Measurements from ENCODE around the gene NCOA1. TPM values are rescaled to one million over a fixed set of nuclear protein-coding genes. Genes with fewer than 3 reads are reported as not detected.

NCOA1 gene
- total and polyA plus RNA-seq, 12 donors: 8.6 to 36.7 (median 32.0) TPM

GRCh38 chr2:24508878-24509277, 17.8 kb downstream of the NCOA1 start:
- no peak for ATAC-seq
- Histone ChIP-seq H3K36me3 (no peaks in the 10 kb centered on the region), H3K27me3 (no peaks in the 10 kb centered on the region), H3K4me3 (no peak overlapping the region), H3K9me3 (no peaks in the 10 kb centered on the region), H3K27ac (no peak overlapping the region), H3K4me1 (peaks cover 5 to 82% (median 72%) of the 10 kb centered on the region in 9 donors)
- DNase-seq: no peak
- 97 to 98% methylated on average over 1 of the region's 1 CpG for WGBS, 2 donors
- TF ChIP-seq, protein P1, sequence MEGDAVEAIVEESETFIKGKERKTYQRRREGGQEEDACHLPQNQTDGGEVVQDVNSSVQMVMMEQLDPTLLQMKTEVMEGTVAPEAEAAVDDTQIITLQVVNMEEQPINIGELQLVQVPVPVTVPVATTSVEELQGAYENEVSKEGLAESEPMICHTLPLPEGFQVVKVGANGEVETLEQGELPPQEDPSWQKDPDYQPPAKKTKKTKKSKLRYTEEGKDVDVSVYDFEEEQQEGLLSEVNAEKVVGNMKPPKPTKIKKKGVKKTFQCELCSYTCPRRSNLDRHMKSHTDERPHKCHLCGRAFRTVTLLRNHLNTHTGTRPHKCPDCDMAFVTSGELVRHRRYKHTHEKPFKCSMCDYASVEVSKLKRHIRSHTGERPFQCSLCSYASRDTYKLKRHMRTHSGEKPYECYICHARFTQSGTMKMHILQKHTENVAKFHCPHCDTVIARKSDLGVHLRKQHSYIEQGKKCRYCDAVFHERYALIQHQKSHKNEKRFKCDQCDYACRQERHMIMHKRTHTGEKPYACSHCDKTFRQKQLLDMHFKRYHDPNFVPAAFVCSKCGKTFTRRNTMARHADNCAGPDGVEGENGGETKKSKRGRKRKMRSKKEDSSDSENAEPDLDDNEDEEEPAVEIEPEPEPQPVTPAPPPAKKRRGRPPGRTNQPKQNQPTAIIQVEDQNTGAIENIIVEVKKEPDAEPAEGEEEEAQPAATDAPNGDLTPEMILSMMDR (IDR thresholded peaks at IDR 0.05): no peak
- intact Hi-C loops (cut with DNase I): no loop called here

DNA sequence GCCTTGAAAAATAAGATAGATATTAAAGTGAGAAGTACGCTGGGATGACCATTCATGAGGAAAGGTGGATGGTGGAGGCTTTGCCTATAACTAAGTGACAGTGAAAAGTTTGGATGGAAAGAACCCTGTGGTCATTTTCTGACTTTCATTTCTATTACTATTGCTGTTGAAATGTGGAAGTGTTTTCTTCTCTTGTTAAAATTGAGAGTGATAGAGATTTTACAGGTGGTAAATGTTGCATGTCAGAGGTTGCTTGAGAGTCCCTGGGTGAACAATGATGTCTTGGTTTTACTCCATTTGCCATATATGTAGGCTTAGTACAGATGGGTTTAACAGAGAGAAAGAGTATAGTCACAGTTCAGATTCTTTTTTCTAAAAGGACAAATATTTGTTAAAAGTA, 18.4 kb downstream of the NCOA1 start:
- Histone ChIP-seq H3K36me3 (no peaks in the 10 kb centered on the region), H3K4me1 (peaks cover 5 to 88% (median 72%) of the 10 kb centered on the region in 9 donors), H3K9me3 (no peaks in the 10 kb centered on the region), H3K27me3 (no peaks in the 10 kb centered on the region), H3K4me3 (no peak overlapping the region), H3K27ac (no peak overlapping the region)
- intact Hi-C loops (cut with DNase I): no loop called here
- DNase-seq: no peak
- no peak for ATAC-seq
- 94 to 100% methylated on average over 1 of the region's 1 CpG for WGBS, 2 donors
- TF ChIP-seq, protein P1 (IDR thresholded peaks at IDR 0.05): no peak

DNA sequence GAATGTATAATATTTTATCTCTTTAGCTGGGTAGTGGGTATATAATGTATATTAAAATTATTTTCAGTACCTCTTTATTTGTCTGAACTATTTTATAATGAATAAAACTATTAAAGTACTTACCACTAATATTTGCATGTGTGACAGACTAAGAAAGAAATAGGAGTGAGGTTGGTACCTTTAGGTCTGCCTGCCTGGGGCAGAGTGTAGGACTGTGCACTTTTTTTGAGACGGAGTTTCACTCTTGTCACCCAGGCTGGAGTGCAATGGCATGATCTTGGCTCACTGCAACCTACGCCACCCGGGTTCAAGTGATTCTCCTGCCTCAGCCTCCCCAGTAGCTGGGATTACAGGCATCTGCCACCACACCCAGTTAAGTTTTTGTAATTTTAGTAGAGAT, 18.8 kb downstream of the NCOA1 start:
- 95% methylated on average over 3 of the region's 3 CpGs for WGBS, 2 donors
- H3K4me1 ChIP-seq: peaks cover 5 to 91% (median 69%) of the 10 kb centered on the region in 9 donors
- ATAC-seq: no peak
- no peak overlapping the region for H3K4me3 ChIP-seq
- TF ChIP-seq, protein P1 (IDR thresholded peaks at IDR 0.05): no peak
- no peaks in the 10 kb centered on the region for H3K27me3 ChIP-seq
- intact Hi-C loops (cut with DNase I): no loop called here
- DNase-seq: no peak
- no peaks in the 10 kb centered on the region for H3K9me3 ChIP-seq
- H3K36me3 ChIP-seq: no peaks in the 10 kb centered on the region
- no peak overlapping the region for H3K27ac ChIP-seq

DNA sequence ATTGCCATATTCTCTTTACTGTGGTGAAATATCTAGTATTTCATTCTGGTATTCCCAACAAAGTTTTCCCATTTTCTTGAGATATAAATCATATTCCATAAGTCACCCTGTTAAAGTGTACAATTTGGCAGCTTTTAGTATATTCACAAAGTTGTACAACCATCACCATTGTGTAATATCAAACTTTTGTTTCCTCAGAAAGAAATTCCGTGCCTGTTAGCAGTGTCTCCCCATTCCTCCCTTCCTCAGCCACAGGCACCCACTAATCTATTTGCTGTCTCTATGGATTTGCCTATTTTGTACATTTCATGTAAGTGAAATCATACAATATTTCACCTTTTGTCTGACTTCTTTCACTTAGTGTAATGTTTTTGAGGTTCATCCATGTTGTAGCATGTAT, 19.7 kb downstream of the NCOA1 start:
- Histone ChIP-seq H3K9me3 (no peaks in the 10 kb centered on the region), H3K27ac (no peak overlapping the region), H3K4me1 (peaks cover 5 to 91% (median 72%) of the 10 kb centered on the region in 9 donors), H3K4me3 (no peak overlapping the region), H3K36me3 (no peaks in the 10 kb centered on the region), H3K27me3 (no peaks in the 10 kb centered on the region)
- DNase-seq (no peak), ATAC-seq (no peak)
- WGBS, 2 donors: 88 to 94% methylated on average over 1 of the region's 1 CpG
- intact Hi-C loops (cut with DNase I): no loop called here
- TF ChIP-seq, protein P1 (IDR thresholded peaks at IDR 0.05): no peak
